GM18499 (cell line): ENCODE results near the gene RFX4.
"Not testable (repeated sequence)": the region's sequence is repeated elsewhere in the genome, so short reads cannot be mapped to it uniquely, and the experiment has no call there.

ENCODE experiments used
- ATAC-seq: cut with Tn5 transposase; IDR thresholded peaks from one replicate; pipeline ENCODE4 v1.9.1; 2021; ENCODE audit warnings: moderate number of reproducible peaks; ENCODE audit not compliant: insufficient read depth, unreplicated experiment

RFX4 gene

DNA sequence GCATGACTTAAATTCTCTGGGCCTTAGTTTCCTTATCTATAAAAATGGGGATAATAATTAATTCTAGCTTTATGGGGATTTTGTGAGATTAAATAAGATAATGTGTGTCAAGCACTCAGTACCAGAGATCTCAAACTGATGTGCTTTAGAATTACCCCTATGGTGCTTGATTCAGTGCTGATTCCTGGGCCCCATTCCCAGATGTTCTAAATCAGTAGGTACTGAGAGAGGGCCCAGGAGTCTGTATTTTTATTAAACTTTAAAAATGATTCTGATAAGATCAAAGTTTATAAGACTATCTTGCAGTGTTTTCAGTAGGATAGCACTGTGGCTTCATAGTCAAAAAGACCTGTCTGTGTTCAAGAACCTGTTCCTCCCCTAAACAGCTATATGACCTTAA, 102.6 kb downstream of the RFX4 start:
- no peak for ATAC-seq

DNA sequence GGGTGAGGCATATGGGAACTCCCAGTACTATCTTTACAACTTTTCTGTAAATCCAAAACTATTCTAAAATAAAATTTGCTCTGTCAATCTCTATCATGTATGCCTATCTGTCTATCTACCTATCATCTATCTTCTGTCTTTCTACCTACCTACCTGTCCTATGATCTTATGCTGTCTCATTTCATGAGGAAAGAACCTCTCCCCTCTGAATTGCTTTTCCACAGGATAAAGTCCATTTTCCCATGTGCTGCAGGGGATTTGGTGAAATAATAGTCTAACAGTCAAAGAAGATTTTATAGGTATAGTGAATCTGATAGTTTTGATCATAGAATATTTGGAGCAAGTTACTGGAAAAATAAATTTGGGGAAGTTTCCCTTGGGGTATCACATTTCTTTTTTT, 104.9 kb downstream of the RFX4 start:
- ATAC-seq, result no peak

GRCh38 chr12:106690569-106691305, 107.9 kb downstream of the RFX4 start:
- no peak for ATAC-seq

DNA sequence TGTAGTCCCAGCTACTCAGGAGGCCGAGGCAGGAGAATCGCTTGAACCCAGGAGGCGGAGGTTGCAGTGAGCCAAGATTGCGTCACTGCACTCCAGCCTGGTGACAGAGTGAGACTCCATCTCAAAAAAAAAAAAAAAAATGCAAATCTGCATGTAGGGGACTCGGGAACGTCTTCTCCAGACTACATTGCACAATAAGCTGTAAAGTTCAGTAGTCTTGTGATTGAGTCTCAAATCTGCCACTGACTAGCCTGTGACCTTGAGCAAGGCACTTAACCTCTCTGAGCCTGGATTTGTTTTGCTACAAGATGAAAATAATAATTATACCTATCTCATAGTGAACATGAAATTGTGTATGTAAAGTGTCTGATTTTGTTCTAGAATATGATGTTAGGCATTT, 109.2 kb downstream of the RFX4 start:
- ATAC-seq, result not testable (repeated sequence)

DNA sequence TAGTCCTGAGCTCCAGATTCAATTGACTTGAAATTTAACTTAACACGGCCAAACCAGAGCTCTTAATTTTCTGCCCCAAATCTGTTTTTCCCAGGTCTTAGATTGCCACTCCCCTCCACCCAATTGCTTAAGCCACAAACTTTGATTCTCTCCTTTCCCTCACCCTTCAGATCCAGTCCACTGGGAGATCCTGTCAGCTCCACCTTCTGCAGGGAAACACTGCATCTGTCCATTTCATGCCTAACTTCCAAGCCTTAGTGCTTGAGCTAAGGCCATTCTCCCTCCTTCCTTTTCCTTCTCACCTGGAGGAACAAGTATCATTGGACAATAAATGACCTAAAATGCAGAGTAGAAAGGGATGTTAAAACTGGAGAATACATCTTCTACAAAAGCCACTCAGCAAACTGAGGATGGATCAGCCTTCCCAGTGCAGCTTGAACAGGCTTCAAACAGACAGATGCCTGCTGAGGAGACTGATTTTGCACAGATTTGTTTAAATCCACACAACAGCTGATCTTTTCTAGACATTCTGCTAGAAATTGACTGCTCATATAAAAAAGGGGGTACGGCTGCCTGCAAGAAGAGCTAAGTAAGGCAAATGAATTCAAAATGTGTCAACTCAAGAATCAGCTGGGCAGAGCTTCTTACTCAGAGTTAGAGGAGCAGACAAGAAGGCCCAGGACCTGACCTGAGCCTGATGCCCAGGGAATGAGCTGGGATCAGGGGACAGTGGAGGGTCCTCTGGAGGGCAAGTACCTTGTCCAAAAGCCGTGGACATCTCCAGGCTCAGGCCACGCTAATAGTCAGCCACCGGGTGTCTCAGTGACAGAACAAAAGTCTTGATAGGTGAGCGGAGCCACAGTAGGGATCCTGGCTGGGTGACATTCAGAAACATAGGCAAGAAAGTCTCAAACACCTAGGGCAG, 110.4 kb downstream of the RFX4 start:
- no peak for ATAC-seq

- ATAC-seq, result no peak
These were observed 113.3 kb downstream of the RFX4 start for GRCh38 chr12:106696071-106696470.

DNA sequence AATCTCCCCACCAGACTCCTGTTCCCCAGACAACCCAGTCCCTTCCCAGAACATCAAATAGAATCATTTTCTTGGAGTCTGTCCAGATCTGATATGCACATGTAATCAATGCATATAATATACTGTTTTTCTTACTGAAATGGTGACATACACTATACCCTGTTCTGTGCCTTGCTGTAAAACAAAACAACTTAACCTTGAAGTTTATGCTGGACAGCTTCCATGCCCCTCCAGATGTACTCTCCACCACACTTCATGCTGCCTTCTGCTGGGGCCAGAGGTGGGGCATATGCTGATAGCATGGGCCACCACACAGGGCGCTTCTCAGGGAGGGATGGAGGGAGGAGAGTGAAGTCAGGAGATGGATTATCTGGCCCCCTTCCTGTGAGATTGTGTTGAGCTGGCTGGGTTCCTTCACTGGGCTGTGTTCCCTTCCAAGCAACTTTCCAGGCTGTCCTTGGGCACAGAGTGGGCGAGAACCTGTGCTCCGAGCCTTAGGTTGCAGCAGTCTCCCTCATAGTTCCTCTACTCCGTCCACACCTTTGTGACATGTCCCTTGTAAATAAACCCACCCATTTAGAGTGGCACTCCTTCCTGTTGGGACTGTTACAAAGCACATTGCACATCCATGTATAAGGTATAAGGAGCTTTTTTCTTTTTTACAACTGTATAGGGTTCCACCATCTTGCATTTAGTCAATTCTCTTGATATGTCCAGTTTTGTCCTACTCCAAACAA, 114.0 kb downstream of the RFX4 start:
- ATAC-seq, result no peak

- ATAC-seq, result no peak
These were observed 121.3 kb downstream of the RFX4 start for GRCh38 chr12:106704081-106704480.

GRCh38 chr12:106705971-106706370, 123.2 kb downstream of the RFX4 start:
- ATAC-seq, result no peak

DNA sequence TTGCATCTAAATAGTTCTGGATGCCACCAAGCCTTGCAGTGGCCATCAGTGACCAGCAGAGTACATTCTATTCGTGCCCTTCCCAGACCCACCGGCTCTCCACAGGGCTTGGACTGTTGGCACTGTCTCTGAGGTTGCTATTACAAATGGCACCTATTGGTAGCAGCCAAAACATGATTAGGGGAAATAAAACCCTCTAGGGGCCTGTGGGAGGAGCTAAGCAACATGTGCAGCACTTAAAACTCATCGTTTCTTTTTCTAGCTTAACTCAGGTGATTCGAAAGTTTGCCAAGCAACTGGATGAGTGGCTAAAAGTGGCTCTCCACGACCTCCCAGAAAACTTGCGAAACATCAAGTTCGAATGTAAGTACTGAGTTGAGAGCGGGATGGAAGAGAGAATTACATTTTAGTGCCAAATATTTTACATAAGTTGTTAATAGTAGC, 126.3 kb downstream of the RFX4 start:
- ATAC-seq, result no peak

- no peak for ATAC-seq
These were observed 127.5 kb downstream of the RFX4 start for GRCh38 chr12:106710143-106710893.

- ATAC-seq, result no peak
These were observed 128.5 kb downstream of the RFX4 start for GRCh38 chr12:106711316-106711715.

DNA sequence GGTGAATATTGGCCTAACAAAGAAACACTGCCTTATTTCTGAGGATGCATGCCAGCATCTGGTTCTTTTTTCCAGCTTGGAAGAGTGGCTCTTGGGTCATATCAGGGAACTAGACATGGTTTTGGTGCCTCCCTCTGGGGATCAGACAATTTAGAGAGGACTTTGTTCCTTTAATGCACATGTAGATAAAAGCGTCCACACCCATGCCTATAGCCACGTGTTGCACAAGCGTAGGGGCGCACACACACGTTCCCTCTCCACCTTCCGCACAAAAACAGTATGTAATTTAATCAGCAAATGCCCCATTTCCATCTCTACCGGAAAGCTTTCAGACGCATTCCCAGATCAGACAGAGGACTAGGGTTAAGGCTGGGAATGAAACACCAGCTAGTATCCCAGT, 130.0 kb downstream of the RFX4 start:
- no peak for ATAC-seq

DNA sequence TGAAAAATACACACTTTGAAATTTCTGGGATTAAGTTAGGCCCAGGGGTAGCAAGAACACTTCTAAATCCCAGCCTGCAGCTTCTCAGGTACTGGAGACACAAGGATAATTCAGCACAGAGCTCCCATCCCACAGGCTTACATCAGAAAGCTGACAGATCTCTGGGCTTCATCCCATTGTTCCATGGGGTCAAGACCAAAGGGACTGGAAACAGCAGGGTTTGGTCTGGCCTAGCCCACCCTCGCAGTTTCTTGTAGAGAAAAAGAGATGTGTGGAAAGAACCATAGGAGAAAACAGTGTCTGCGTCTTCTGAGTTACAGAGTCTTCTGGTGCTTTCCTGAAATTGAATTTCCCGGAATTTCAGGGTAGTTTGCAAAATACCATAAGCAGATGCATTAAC, 132.1 kb downstream of the RFX4 start:
- no peak for ATAC-seq

- ATAC-seq, result no peak
These were observed 132.8 kb downstream of the RFX4 start for GRCh38 chr12:106715582-106715981.

GRCh38 chr12:106717673-106718072, 134.9 kb downstream of the RFX4 start:
- ATAC-seq, result no peak

DNA sequence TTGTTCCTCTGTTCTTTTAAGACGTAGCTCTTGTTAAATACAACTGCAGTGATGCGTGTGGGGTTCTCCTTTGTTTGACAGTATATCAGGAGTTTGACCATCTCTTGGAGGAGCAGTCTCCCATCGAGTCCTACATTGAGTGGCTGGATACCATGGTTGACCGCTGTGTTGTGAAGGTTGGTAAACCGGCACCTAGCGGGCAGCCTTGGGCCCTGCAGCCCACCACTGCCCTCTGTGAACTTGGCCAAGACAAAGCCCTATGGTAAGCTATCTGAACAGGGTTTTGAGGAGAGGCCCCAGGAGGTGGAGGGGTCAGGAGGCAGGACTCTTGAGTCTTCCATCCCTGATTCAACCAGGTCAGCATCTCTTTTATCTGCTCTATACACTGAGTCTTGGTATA, 137.1 kb downstream of the RFX4 start:
- no peak for ATAC-seq

GRCh38 chr12:106720696-106721095, 137.9 kb downstream of the RFX4 start:
- no peak for ATAC-seq

DNA sequence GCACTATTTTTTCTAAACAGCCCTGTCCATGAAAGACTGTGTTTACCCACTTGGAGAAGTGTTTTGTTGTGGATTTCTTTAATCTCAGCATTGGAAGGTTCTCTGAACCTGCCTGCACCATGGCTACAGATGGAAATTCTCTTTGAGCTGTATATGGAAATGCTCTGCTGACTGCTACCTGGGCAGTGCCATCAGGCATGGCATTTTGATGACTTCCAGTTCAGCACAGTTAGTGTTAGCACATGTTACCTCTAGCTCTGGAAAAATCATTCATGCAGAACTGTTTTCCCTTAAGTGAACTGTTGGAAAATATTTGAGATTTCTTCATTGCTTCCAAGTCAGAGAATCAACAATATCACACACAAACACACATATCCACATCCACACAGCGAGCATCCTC, 139.1 kb downstream of the RFX4 start:
- no peak for ATAC-seq

DNA sequence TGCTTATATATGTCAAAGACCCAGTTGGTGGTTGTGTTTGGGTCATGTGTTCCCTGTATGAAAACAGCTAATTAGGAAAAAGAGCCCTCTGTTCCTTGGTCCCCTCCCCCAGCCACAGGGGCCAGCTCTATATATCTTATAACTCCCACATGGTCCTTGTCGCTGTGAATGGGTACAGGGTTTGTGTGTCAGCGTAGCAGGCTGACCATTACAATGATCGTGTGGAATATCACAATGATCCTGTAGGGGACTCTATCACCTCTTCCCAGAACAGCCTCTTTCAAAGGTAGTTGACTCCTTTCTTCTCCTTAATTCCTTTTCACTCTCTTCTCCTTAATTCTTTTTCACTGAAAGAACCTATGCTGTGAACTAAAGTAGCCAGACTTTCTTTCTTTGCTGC, 140.0 kb downstream of the RFX4 start:
- no peak for ATAC-seq
